ENCODE results near the gene BTF3L4.
"Not testable (repeated sequence)": the region's sequence is repeated elsewhere in the genome, so short reads cannot be mapped to it uniquely, and the experiment has no call there.

The BTF3L4 gene

GRCh38 chr1:52056163-52056936 is at the start of gene BTF3L4:
Gene BTF3L4, plus strand, starts transcription at chr1:52056295. Its CDS starts 3,553 bp downstream, at chr1:52059848.
- peak; percentile 79 for DNase-seq

- DNase-seq: no peak
Observed at GRCh38 chr1:52007215-52008002, 48.7 kb upstream of the BTF3L4 start.

- DNase-seq: no peak
Observed at GRCh38 chr1:52008071-52008809, 47.9 kb upstream of the BTF3L4 start.

GRCh38 chr1:52022133-52022532 is 34.0 kb upstream of the BTF3L4 start:
- DNase-seq: no peak

- no peak for DNase-seq
Observed at GRCh38 chr1:52026278-52026677, 29.8 kb upstream of the BTF3L4 start.

GRCh38 chr1:52028328-52028727 is 27.8 kb upstream of the BTF3L4 start:
- DNase-seq: no peak

- not testable (repeated sequence) for DNase-seq
Observed at GRCh38 chr1:52028839-52029238, 27.3 kb upstream of the BTF3L4 start.

- no peak for DNase-seq
Observed at GRCh38 chr1:52032124-52032784, 23.8 kb upstream of the BTF3L4 start.

- peak; percentile 33 for DNase-seq
Observed at GRCh38 chr1:52032785-52033131, 23.3 kb upstream of the BTF3L4 start.

GRCh38 chr1:52033190-52034049 is 22.7 kb upstream of the BTF3L4 start, which contains the start of gene KTI12:
Gene KTI12, minus strand, starts transcription at chr1:52033810. Its CDS starts 49 bp downstream, at chr1:52033761.
- peak; percentile 72 for DNase-seq

GRCh38 chr1:52034050-52034384 is 22.1 kb upstream of the BTF3L4 start:
- DNase-seq: no peak

GRCh38 chr1:52037402-52037814 is 18.7 kb upstream of the BTF3L4 start:
- peak; percentile 35 for DNase-seq

- no peak for DNase-seq
Observed at GRCh38 chr1:52037909-52038308, 18.2 kb upstream of the BTF3L4 start.

- no peak for DNase-seq
Observed at GRCh38 chr1:52041551-52042185, 14.4 kb upstream of the BTF3L4 start.

- no peak for DNase-seq
Observed at GRCh38 chr1:52045236-52045635, 10.9 kb upstream of the BTF3L4 start.

- DNase-seq: not testable (repeated sequence)
Observed at GRCh38 chr1:52045666-52046195, 10.4 kb upstream of the BTF3L4 start.

- DNase-seq: not testable (repeated sequence)
Observed at GRCh38 chr1:52049337-52049736, 6.8 kb upstream of the BTF3L4 start.

- DNase-seq: no peak
Observed at GRCh38 chr1:52053862-52054261, 2.2 kb upstream of the BTF3L4 start.

- DNase-seq: no peak
Observed at GRCh38 chr1:52054496-52055065, 1.5 kb upstream of the BTF3L4 start.

GRCh38 chr1:52055066-52055865 is 829 bp upstream of the BTF3L4 start, which contains the start of gene TXNDC12:
Gene TXNDC12, minus strand, starts transcription at chr1:52055191. Its CDS starts 95 bp downstream, at chr1:52055096.
- DNase-seq: peak; percentile 92

Measured in GF-D8 (cell line).